Omental fat pad (tissue), 4 donors: ENCODE measurements around the gene CEP128. TPM values are rescaled to one million over a fixed set of nuclear protein-coding genes. Genes with fewer than 3 reads are reported as not detected.

Source experiments
- ATAC-seq: fragments of 150-250 bp; one replicate; pipeline ENCODE4 v1.9.1; 2016; ENCODE audit warnings: mild to moderate bottlenecking, moderate library complexity; ENCODE audit not compliant: low FRiP score
- DNase-seq: peaks from one replicate; pipeline ENCODE4 v3.0.0-alpha.2; 2019; ENCODE audit warnings: low spot score
- total RNA-seq, 4 donors: library from RNA; depleted of rRNA; stranded (reverse); fragments of >200 nt; gene quantifications; one replicate each; pipeline ENCODE4 v1.1.0, GENCODE V29; 2016
- TF ChIP-seq, protein P1 (sequence below), 3 donors: fragments of 450-650 bp; IDR thresholded peaks; one replicate each; pipeline ENCODE4 v1.5.1; 2016 to 2017; ENCODE audit warnings: antibody characterized with exemption in 3 of 3, mild to moderate bottlenecking in 3 of 3, moderate library complexity in 2 of 3

The CEP128 gene
- total RNA-seq, 4 donors from 2014 or later = 3.5 to 13.1 (median 4.6) TPM

DNA sequence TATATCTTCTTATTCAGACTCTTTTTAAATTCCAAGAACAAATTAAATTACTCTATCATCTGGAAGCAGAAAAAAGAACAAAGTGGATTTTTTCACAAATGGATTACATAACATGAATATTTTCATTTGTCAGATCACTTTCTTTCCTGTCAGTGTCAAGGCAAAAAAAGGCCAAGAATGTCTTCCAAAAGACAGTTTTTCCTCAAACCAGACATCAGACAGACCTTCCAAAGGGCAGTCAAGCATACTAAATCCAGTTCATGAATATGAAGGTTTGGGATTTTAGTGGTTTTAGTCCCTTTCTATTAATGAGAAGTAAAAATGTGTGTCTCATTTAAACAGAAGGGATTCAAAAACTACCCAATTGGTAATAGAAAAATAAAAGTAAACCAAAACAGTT, 336.0 kb downstream of the CEP128 start:
- DNase-seq (no peak), ATAC-seq (no peak)
- TF ChIP-seq, protein P1, sequence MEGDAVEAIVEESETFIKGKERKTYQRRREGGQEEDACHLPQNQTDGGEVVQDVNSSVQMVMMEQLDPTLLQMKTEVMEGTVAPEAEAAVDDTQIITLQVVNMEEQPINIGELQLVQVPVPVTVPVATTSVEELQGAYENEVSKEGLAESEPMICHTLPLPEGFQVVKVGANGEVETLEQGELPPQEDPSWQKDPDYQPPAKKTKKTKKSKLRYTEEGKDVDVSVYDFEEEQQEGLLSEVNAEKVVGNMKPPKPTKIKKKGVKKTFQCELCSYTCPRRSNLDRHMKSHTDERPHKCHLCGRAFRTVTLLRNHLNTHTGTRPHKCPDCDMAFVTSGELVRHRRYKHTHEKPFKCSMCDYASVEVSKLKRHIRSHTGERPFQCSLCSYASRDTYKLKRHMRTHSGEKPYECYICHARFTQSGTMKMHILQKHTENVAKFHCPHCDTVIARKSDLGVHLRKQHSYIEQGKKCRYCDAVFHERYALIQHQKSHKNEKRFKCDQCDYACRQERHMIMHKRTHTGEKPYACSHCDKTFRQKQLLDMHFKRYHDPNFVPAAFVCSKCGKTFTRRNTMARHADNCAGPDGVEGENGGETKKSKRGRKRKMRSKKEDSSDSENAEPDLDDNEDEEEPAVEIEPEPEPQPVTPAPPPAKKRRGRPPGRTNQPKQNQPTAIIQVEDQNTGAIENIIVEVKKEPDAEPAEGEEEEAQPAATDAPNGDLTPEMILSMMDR (IDR thresholded peaks at IDR 0.05) = no peak

DNA sequence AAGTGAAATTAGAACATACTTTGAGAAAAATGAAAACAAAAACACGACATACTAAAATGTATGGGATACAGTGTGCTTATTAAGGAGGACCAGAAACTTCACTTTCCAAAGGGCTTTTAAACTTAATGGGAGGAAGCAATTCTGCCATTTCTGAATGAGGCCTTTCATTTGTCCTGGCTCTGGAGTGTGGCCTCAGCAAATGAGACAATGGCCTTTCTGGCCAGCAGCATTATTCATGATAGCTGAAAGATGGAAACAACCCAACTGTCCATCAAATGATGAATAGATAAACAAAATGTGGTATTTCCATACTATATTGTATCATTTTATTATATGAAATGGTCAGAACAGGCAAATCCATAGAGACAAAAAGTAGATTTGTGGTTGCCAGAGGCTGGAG, 338.6 kb downstream of the CEP128 start:
- ATAC-seq = no peak
- DNase-seq = no peak
- TF ChIP-seq, protein P1 (IDR thresholded peaks at IDR 0.05) = no peak

DNA sequence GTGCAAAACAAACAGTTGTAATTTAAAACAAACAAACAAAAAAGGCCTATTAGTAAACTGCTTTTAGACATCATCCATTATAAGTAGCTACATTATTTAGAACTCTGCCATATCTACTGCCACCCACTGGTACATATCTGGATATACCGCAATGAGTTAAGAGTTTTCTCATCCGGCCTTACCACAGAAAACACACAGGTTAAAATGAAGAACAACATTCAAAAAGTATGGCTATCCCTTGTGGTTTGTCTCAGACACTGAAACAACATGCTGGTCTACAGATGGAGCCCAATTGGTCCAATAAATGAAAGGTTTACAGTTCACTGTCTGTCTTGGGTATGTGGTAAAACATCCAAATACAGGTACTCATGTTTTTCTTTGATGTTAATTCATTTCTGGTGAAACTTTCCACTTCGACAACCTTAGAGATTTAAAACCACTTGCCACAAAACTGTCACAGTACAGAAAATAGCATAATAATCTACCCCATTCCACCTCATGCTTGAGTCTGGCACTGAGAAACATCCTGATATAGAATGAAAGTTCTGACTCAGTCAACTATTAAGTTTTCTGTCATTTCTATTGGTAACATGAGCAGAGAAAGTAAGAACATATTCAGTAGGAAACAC, 354.3 kb downstream of the CEP128 start:
- TF ChIP-seq, protein P1 (IDR thresholded peaks at IDR 0.05) = no peak

DNA sequence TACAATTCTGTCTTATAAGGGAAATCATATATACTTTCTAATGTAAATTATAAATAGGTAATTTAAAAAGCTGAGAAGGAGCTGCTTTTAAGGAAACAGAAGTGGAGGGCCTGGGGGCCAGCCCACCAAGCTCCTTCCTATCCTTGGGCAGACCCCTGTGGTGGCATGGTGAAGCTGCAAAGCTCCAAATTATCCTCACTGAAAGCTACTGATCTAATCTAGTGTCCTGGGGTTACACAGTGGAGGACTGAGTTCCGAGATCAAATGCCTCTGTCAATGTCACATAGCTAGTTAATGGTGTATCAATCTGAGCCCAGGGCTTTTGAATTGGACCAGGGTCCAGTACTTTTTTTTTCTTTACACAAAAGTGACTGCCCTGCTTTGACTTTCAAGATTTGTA, 355.4 kb downstream of the CEP128 start:
- DNase-seq = no peak
- TF ChIP-seq, protein P1 (IDR thresholded peaks at IDR 0.05) = no peak
- no peak for ATAC-seq

More for the DNA sequence above, 354.3 kb downstream of the CEP128 start:
- ATAC-seq = no peak
- DNase-seq = no peak

DNA sequence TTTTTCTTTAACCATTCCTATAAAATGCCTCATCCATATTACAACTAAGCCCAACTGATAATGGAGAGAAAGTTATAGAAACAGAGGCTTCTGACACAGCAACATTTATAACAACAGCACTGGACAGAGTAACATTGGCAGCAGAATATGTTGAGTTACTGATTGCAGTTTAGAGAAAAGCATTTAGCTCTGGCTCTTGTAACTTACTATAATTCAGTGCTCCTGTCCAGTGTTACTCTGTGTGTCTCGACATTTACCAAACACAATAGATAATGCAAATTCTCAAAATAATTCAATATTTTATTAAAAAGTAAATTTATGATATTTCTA, 356.1 kb downstream of the CEP128 start:
- TF ChIP-seq, protein P1 (IDR thresholded peaks at IDR 0.05) = no peak
- DNase-seq (no peak), ATAC-seq (no peak)

DNA sequence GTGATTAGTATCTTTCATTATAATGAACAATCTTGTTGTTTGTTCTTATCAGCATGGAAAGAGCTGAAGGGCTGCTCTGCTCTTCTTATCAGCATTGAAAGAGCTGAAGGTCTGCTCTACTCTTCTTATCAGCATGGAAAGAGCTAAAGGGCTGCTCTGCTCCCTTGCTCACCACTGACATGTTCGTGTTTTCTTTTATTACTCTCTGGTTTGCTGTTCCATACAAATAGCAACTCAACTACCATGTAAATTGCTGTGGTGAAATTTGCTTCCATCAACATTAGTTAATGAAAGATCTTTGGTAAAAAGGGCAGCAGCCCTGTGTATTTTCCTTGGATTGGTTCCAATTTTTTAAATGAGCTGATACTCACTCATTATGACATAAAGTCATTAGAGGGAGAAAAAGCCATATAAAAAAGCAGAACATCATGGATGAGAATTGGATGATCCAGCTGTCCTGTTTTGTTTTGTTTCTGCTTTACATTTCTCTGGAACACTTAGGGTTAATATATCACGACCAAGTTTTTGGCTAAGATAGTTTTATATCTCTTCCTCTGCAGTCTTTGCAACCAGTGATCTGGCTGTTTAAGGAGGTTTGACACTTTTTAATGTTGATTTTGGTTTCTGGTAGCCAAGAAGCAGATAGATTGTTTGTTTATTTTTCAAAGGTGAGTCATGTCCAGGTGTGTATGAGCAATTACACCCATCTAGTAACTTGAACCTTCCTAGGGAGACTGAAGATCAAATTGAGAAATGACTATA, 356.6 kb downstream of the CEP128 start:
- ATAC-seq (no peak), DNase-seq (no peak)
- TF ChIP-seq, protein P1 (IDR thresholded peaks at IDR 0.05) = no peak

DNA sequence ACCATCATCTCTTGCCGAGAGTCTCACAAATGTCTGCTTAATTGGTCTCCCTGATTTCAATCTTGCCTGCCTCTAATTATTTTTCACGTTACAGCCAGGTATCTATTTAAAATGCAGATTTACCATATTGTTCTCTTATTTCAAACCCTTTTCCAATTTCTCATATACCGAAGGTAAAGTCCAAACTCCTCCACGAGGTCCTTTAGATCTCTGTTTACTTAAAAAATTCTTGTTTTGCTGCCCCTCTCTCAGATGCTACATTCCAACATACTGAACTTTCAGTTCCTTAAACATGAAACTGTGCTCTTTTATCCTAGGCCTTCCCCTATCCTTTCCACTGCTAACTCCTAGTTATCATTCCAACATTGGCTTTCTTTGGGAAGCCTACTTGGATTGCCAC, 363.9 kb downstream of the CEP128 start:
- ATAC-seq = no peak
- TF ChIP-seq, protein P1 (IDR thresholded peaks at IDR 0.05) = no peak

More for the DNA sequence above, 363.9 kb downstream of the CEP128 start:
- no peak for DNase-seq
